OCI-LY1 (cell line): ENCODE data around the gene ADGRG1.

Source experiments
- CTCF ChIP-seq: fragments of 200-600 bp; sonication (generic), shearing (Covaris generic); IDR thresholded peaks from 2 replicates; pipeline ENCODE4 v1.5.1; 2017; ENCODE audit warnings: mild to moderate bottlenecking, antibody characterized with exemption, low read length, moderate library complexity, mixed read lengths
- EZH2 ChIP-seq: fragments of 200-600 bp; sonication (generic), shearing (Covaris generic); IDR thresholded peaks from 2 replicates; pipeline ENCODE4 v1.8.0; 2017; ENCODE audit warnings: borderline replicate concordance, mixed run types, mild to moderate bottlenecking, antibody characterized with exemption, low read length, moderate library complexity, mixed read lengths

- TF ChIP-seq CTCF: no peak
- TF ChIP-seq EZH2: no peak
These were observed 23.2 kb downstream of the ADGRG1 start for GRCh38 chr16:57651344-57652333.
